Neural crest cell (in vitro differentiated cells): ENCODE data around the gene CNRIP1. TPM values are rescaled to one million over a fixed set of nuclear protein-coding genes. Genes with fewer than 3 reads are reported as not detected.

Source experiments
- DNase-seq: peaks from one replicate; pipeline ENCODE4 v3.0.0; 2021; ENCODE audit warnings: low read depth, mixed read lengths, low spot score
- H3K27ac Mint-ChIP-seq: one replicate; pipeline ENCODE4 v1.8.0; 2021; ENCODE audit warnings: mild to moderate bottlenecking, mixed read lengths; ENCODE audit not compliant: unreplicated experiment
- H3K27me3 Mint-ChIP-seq: 2 replicates; pipeline ENCODE4 v1.8.0; 2021; ENCODE audit warnings: low read depth, mild to moderate bottlenecking, mixed read lengths
- H3K36me3 Mint-ChIP-seq: 2 replicates; pipeline ENCODE4 v1.8.0; 2021; ENCODE audit warnings: low read depth, mild to moderate bottlenecking, mixed read lengths
- H3K4me1 Mint-ChIP-seq: 2 replicates; pipeline ENCODE4 v1.8.0; 2021; ENCODE audit warnings: mixed read lengths
- H3K4me3 Mint-ChIP-seq: one replicate; pipeline ENCODE4 v1.8.0; 2021; ENCODE audit warnings: mild to moderate bottlenecking, mixed read lengths
- H3K9me3 Mint-ChIP-seq: 2 replicates; pipeline ENCODE4 v1.8.0; 2021; ENCODE audit warnings: mixed read lengths
- total RNA-seq: library from RNA; stranded (reverse); gene quantifications from 2 replicates; pipeline ENCODE4 v1.2.1, GENCODE V29; 2021
- TF ChIP-seq, protein P1 (sequence below): fragments of 200-600 bp; sonication (generic); conservative IDR thresholded peaks from 2 replicates; pipeline ENCODE4 v1.5.0; 2021; ENCODE audit warnings: antibody characterized with exemption, mild to moderate bottlenecking

Gene CNRIP1
- total RNA-seq, 1 donor from 2014 or later, result 36.6 TPM

DNA sequence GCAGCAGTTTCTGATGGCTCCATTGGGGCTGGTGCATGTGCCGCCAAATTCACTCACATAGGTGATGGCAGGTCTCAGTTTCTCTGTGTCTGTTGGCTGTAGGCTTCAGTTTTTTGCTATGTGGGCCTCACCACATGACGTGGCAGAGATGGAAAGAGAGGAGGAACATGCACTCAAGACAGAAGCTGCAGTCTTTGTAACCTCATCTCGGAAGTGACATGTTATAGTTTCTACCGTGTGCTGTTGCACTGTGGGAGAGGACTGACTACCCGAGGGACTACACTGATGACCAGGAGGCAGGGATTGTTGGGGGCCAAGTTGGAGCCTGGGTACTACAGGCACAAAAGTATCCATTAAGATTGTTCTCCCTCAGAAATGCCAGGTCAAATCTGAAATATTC is 9.2 kb upstream of the CNRIP1 start:
- TF ChIP-seq, protein P1, sequence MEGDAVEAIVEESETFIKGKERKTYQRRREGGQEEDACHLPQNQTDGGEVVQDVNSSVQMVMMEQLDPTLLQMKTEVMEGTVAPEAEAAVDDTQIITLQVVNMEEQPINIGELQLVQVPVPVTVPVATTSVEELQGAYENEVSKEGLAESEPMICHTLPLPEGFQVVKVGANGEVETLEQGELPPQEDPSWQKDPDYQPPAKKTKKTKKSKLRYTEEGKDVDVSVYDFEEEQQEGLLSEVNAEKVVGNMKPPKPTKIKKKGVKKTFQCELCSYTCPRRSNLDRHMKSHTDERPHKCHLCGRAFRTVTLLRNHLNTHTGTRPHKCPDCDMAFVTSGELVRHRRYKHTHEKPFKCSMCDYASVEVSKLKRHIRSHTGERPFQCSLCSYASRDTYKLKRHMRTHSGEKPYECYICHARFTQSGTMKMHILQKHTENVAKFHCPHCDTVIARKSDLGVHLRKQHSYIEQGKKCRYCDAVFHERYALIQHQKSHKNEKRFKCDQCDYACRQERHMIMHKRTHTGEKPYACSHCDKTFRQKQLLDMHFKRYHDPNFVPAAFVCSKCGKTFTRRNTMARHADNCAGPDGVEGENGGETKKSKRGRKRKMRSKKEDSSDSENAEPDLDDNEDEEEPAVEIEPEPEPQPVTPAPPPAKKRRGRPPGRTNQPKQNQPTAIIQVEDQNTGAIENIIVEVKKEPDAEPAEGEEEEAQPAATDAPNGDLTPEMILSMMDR, result no peak
- Mint-ChIP-seq H3K9me3 (no peaks in the 10 kb centered on the region), H3K36me3 (no peaks in the 10 kb centered on the region)

DNA sequence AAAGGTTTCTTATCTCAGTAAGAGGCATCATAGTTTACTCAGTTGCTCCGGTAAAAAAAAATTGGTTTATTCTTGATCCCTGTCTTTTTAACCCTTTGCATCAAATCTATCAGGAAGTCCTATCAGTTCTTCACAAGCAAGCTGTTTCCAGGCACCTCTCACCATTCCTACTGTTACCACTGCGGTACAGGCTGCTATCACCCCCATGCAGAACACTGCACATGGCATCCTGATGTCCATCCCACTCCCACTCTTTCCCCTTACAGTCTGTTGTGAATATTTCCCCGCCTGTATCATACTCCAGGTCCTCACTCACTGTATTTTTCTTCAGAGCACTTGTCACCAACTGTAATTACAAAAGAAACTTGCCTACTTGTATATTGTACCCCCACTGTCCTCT is 5.3 kb upstream of the CNRIP1 start:
- Mint-ChIP-seq H3K27me3 (peaks cover 37% of the 10 kb centered on the region), H3K27ac (no peak overlapping the region), H3K4me3 (no peak overlapping the region), H3K4me1 (peaks cover 4% of the 10 kb centered on the region), H3K9me3 (no peaks in the 10 kb centered on the region), H3K36me3 (no peaks in the 10 kb centered on the region)
- TF ChIP-seq, protein P1, result no peak
- DNase-seq, result no peak

More for the DNA sequence above, 9.2 kb upstream of the CNRIP1 start:
- H3K4me3 Mint-ChIP-seq, result no peak overlapping the region
- peaks cover 11% of the 10 kb centered on the region for H3K27me3 Mint-ChIP-seq
- no peaks in the 10 kb centered on the region for H3K4me1 Mint-ChIP-seq
- no peak overlapping the region for H3K27ac Mint-ChIP-seq
- DNase-seq, result no peak

DNA sequence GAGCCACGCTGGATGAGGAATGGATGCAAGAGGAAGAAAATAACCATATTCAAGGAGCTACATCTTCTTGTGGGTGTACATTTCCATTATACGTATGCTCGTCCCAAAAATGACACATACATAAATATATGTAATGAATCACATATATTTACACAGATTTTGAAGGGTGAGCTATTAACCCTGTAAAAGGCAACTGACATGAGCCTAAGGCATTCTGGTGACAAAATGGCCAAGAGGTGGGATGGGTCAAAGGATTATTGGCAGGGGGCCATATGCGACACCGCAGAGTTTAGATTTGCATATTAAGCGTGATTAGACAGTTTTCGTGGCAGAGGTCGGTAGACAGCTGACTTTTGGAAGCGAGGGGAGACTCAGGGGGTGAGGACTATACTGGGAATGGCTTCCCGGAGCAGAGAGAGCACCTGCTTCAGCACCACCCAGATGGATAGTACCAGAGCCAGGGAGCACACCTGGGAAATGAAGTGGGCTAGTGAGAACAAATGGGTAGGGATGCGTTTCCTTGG is 431 bp upstream of the CNRIP1 start:
- Mint-ChIP-seq H3K27me3 (peaks cover 40% of the 10 kb centered on the region), H3K4me3 (peak overlapping the region; percentile 89), H3K27ac (peak overlapping the region; percentile 79), H3K9me3 (no peaks in the 10 kb centered on the region), H3K4me1 (peaks cover 24% of the 10 kb centered on the region), H3K36me3 (peaks cover 11% of the 10 kb centered on the region)
- DNase-seq, result peak; percentile 8
- TF ChIP-seq, protein P1, result no peak

DNA sequence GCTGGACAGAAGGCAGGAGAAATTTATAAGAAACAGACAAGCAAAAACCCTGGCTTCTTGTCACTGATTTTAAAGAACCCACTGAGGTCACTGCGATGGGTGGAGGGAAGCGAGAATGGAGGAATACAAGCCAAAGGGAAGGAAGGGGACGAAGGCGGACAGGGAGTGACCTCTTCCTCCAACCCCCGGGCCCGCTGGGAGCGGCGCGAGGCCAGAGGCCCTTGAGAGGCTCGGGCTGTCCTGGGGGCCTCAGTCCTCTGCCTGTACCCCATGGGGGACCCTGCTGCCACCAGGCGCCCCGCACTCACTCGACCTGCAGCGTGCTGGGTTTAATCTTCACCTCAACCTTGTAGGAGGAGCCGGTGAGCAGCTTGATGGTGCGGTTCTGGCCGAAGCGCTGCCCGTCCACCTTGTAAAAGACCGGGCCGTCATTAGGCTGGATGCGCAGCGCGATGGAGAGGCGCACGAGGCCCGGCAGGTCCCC is 793 bp downstream of the CNRIP1 start:
- H3K27me3 Mint-ChIP-seq, result peaks cover 31% of the 10 kb centered on the region
- peaks cover 24% of the 10 kb centered on the region for H3K4me1 Mint-ChIP-seq
- H3K4me3 Mint-ChIP-seq, result peak overlapping the region; percentile 89
- no peaks in the 10 kb centered on the region for H3K9me3 Mint-ChIP-seq
- no peak for DNase-seq
- peaks cover 19% of the 10 kb centered on the region for H3K36me3 Mint-ChIP-seq
- TF ChIP-seq, protein P1, result no peak
- peak overlapping the region; percentile 79 for H3K27ac Mint-ChIP-seq

DNA sequence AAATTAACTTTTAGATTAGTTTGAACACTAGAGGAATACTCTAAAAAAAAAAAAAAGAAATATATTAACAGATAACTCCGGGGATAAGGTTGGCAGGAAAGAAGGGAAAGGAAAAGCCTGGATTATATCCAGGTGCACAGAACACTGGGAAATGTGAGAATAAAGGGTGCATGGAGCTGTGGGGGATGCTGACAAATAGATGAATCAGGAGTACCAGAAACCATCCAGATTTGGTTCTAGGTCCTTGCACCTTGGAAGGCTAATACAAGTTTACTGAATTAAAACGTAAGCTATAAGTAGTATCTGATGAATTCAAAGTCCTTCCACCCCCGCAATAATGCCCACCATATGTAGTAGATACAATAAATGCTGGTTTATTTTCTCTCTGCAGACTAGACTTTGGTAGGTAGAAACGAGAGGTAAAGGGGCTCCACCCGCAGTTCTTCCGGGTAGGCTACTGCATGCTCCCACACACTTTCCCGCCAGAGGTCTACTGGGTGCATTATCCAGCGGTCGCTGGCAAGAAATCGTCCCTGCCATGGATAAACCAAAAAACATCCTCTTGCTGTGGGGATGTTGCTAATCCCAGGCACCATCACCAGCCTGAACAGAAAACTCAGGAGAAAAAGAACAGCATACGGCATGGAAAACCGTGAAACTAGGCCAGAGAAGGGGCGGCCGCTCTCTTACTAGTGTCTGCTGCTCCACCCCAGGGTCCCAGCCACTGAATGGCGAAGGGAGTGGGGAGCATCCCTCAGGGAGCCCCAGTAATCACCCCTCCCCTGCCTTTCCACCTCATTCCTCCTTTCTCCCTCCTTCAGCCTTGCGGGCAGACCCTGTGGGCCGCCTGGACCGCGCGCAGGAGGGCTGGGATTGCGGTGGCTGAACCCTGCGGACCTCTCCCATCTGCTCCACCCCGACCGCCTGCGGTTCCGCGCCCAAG is 1.5 kb downstream of the CNRIP1 start:
- TF ChIP-seq, protein P1, result no peak
- Mint-ChIP-seq H3K27me3 (peaks cover 26% of the 10 kb centered on the region), H3K36me3 (peaks cover 22% of the 10 kb centered on the region), H3K27ac (peak overlapping the region; percentile 79), H3K9me3 (no peaks in the 10 kb centered on the region), H3K4me1 (peaks cover 24% of the 10 kb centered on the region), H3K4me3 (peak overlapping the region; percentile 89)
- DNase-seq, result no peak
